ENCODE measurements around the gene KDM3A. TPM values are rescaled to one million over a fixed set of nuclear protein-coding genes. Genes with fewer than 3 reads are reported as not detected.

KDM3A gene
- total RNA-seq, 1 experiment from 2014 or later, result 52.6 TPM

- Histone ChIP-seq H4K20me1 (ENCODE audit: insufficient read depth) (no peaks in the 10 kb centered on the region), H3K9me3 (ENCODE audit: control insufficient read depth in 1 of 2, insufficient read depth in 1 of 2, low read depth in 1 of 2, low read length in 2 of 2) (peaks cover 0 to 10% of the 10 kb centered on the region in 2 experiments; a peak in 2 of 4 replicates), H3K4me2 (ENCODE audit: low read length) (peak overlapping the region; percentile 83; the same call in 1 of the 2 replicates), H3K79me2 (ENCODE audit: insufficient read depth, low read length) (peaks cover 31% of the 10 kb centered on the region), H3K9ac (ENCODE audit: low read length) (no peak overlapping the region), H3K9me2 (ENCODE audit: insufficient read depth) (no peaks in the 10 kb centered on the region), H3K4me1 (ENCODE audit: control insufficient read depth in 1 of 2, insufficient read depth in 2 of 2, low read length in 2 of 2) (peaks cover 9 to 21% of the 10 kb centered on the region in 2 experiments), H3K27me3 (ENCODE audit: insufficient read depth, low read length) (no peaks in the 10 kb centered on the region), H2AFZ (ENCODE audit: low read depth, low read length, poor library complexity, severe bottlenecking) (peak overlapping the region; percentile 79), H3K27ac (ENCODE audit: low read depth, low read length) (peak overlapping the region; percentile 84), H3K36me3 (ENCODE audit: control insufficient read depth in 1 of 2, insufficient read depth in 2 of 2, low read length in 2 of 2) (no peaks in the 10 kb centered on the region), H3K4me3 (replicated peaks in 1 of 2; ENCODE audit: low read depth in 1 of 2, low read length in 2 of 2) (no peak overlapping the region)
- ChIA-PET RAD21 (ENCODE audit: low non-redundant PET in 1 of 2, low total read pairs in 2 of 2, uncharacterized antibody in 2 of 2, unreplicated experiment in 2 of 2) (no interaction called here), POLR2A (interaction anchor here (1.0 to 1.9 kb wide), 2 partner anchors 25 to 245 kb away, joined by 3 to 8 read pairs; partner anchors contain the start of gene IMMT), CTCF (interaction anchor here (1.1 kb wide), 1 partner anchor 72 kb away, joined by 3 read pairs; no protein-coding TSS in a partner anchor)
- no peak for DNase-seq (ENCODE audit: low read depth, low spot score)
- intact Hi-C loops (cut with micrococcal nuclease), result loop anchor here (5.0 kb wide), 3 partner anchors 122 to 243 kb away; partner anchors contain the start of genes CHMP3, IMMT, MRPL35 and RNF103
- no peak for ATAC-seq
- no peak for TF ChIP-seq SRF (IDR thresholded peaks at IDR 0.05; ENCODE audit: low read depth)
- no peak for TF ChIP-seq ELF1 (IDR thresholded peaks at IDR 0.05; ENCODE audit: borderline replicate concordance, low read depth)
- peak; percentile 88 for TF ChIP-seq CBX3 (IDR thresholded peaks at IDR 0.05; ENCODE audit: low read depth)
- no TSS peak for BruUV-seq (replicated peaks)
Measured at GRCh38 chr2:86439879-86440630, 1.1 kb upstream of the KDM3A start.

- H2AFZ ChIP-seq (ENCODE audit: low read depth, low read length, poor library complexity, severe bottlenecking), result no peak overlapping the region
- no peak for TF ChIP-seq YY1 (IDR thresholded peaks at IDR 0.05; ENCODE audit: extremely low read depth, insufficient replicate concordance, low read depth, low read length)
- TF ChIP-seq EZH2phosphoT487 (IDR thresholded peaks at IDR 0.05; ENCODE audit: borderline replicate concordance), result no peak
- TF ChIP-seq CBX3 (IDR thresholded peaks at IDR 0.05; ENCODE audit: low read depth), result no peak
- no peak for TF ChIP-seq TCF7L2 (IDR thresholded peaks at IDR 0.05; ENCODE audit: borderline replicate concordance, extremely low read depth, insufficient read depth, insufficient read length)
- TF ChIP-seq POLR2AphosphoS5 (IDR thresholded peaks at IDR 0.05; ENCODE audit: low read depth, low read length), result peak; percentile 96
- TF ChIP-seq ZFX (IDR thresholded peaks at IDR 0.05), result 0 out of 2 replicates have a peak, but pooled peaks have one; percentile 12
- TF ChIP-seq SRF (IDR thresholded peaks at IDR 0.05; ENCODE audit: low read depth), result no peak
- no peak for TF ChIP-seq CEBPB (IDR thresholded peaks at IDR 0.05; ENCODE audit: low read depth)
- TF ChIP-seq SIN3A (IDR thresholded peaks at IDR 0.05; ENCODE audit: low read depth), result peak; percentile 62; the same call in 1 of the 2 replicates
- no peak for TF ChIP-seq ATF3 (IDR thresholded peaks at IDR 0.05)
- no peak for TF ChIP-seq CTCF (IDR thresholded peaks at IDR 0.05 in 2 of 3, conservative IDR thresholded peaks at IDR 0.05 in 1 of 3; ENCODE audit: borderline replicate concordance in 1 of 3, insufficient read depth in 1 of 3, low read depth in 2 of 3, low read length in 2 of 3)
- TF ChIP-seq ELF1 (IDR thresholded peaks at IDR 0.05; ENCODE audit: borderline replicate concordance, low read depth), result no peak
- TF ChIP-seq POLR2A (IDR thresholded peaks at IDR 0.05; ENCODE audit: borderline replicate concordance, extremely low read depth, insufficient read depth, insufficient read length), result no peak
Measured at GRCh38 chr2:86441392-86441881, 266 bp downstream of the KDM3A start.

More at GRCh38 chr2:86441392-86441881, 266 bp downstream of the KDM3A start:
- Histone ChIP-seq H3K27ac (ENCODE audit: low read depth, low read length) (peak overlapping the region; percentile 84), H4K20me1 (ENCODE audit: insufficient read depth) (no peaks in the 10 kb centered on the region), H3K27me3 (ENCODE audit: insufficient read depth, low read length) (no peaks in the 10 kb centered on the region), H3K4me1 (ENCODE audit: control insufficient read depth in 1 of 2, insufficient read depth in 2 of 2, low read length in 2 of 2) (peaks cover 9 to 21% of the 10 kb centered on the region in 2 experiments), H3K4me3 (replicated peaks in 1 of 2; ENCODE audit: low read depth in 1 of 2, low read length in 2 of 2) (peak overlapping the region; percentile 64 to 69), H3K9me3 (ENCODE audit: control insufficient read depth in 1 of 2, insufficient read depth in 1 of 2, low read depth in 1 of 2, low read length in 2 of 2) (peaks cover 0 to 10% of the 10 kb centered on the region in 2 experiments; a peak in 2 of 4 replicates), H3K79me2 (ENCODE audit: insufficient read depth, low read length) (peaks cover 45% of the 10 kb centered on the region), H3K36me3 (ENCODE audit: control insufficient read depth in 1 of 2, insufficient read depth in 2 of 2, low read length in 2 of 2) (no peaks in the 10 kb centered on the region; a peak in 1 of 4 replicates), H3K4me2 (ENCODE audit: low read length) (peak overlapping the region; percentile 83), H3K9me2 (ENCODE audit: insufficient read depth) (no peaks in the 10 kb centered on the region), H3K9ac (ENCODE audit: low read length) (peak overlapping the region; percentile 68)
- no peak for DNase-seq (ENCODE audit: low read depth, low spot score)
- RAD21 ChIA-PET (ENCODE audit: low non-redundant PET in 1 of 2, low total read pairs in 2 of 2, uncharacterized antibody in 2 of 2, unreplicated experiment in 2 of 2), result interaction anchor here in 1 of 2 experiments (0.6 kb wide), 1 partner anchor 45 kb away, joined by 3 read pairs; no protein-coding TSS in a partner anchor
- ATAC-seq, result peak; percentile 31; the same call in 1 of the 2 replicates
- POLR2A ChIA-PET, result interaction anchor here (1.9 kb wide), 1 partner anchor 246 kb away, joined by 8 read pairs; the partner anchor contains the start of gene IMMT
- CTCF ChIA-PET, result interaction anchor here (1.1 kb wide), 1 partner anchor 73 kb away, joined by 3 read pairs; no protein-coding TSS in a partner anchor
- no TSS peak for BruUV-seq (replicated peaks)
- intact Hi-C loops (cut with micrococcal nuclease), result loop anchor here (5.0 kb wide), 3 partner anchors 121 to 244 kb away; partner anchors contain the start of genes CHMP3, IMMT, MRPL35 and RNF103
